H1 (cell line): ENCODE measurements around the gene NCAM1. TPM values are rescaled to one million over a fixed set of nuclear protein-coding genes. Genes with fewer than 3 reads are reported as not detected.

ENCODE experiments used
- EZH2 ChIP-seq: fragments of 200-600 bp; sonication (generic); IDR thresholded peaks from 2 replicates; pipeline ENCODE4 v1.7.1; 2012; ENCODE audit warnings: low read depth, mild to moderate bottlenecking, moderate library complexity, low read length, inconsistent platforms; ENCODE audit not compliant: severe bottlenecking
- polyA plus RNA-seq, 7 experiments: library from polyadenylated mRNA; depleted of rRNA in 3 of 7; stranded (reverse) in 5 of 7; unstranded in 2 of 7; fragments of >200 nt in 5 of 7; fragments of 200-250 nt in 2 of 7; gene quantifications; 1 replicate in 5 of 7; 2 replicates in 1 of 7; 4 replicates in 1 of 7; pipeline versions ENCODE4 v1.2.1 to v1.2.3, GENCODE V29; 2011 to 2013; ENCODE audit warnings: missing spikeins in 2 of 7, mixed read lengths in 2 of 7
- total RNA-seq: library from RNA; stranded (reverse); fragmentation: NEBNext Ultra II Directional; extraction: Animal tissue kit (Norgen Biotek cat#: 25700); gene quantifications from 2 replicates; pipeline ENCODE4 v1.2.1, GENCODE V29; 2021
- TF ChIP-seq, protein P1 (sequence below): IDR thresholded peaks from 2 replicates; pipeline ENCODE4 v1.6.1; 2012; ENCODE audit warnings: low read length, inconsistent platforms
- TF ChIP-seq, protein P2 (sequence below): IDR thresholded peaks from 2 replicates; pipeline ENCODE4 v1.6.1; 2012; ENCODE audit warnings: inconsistent platforms

The NCAM1 gene
- total and polyA plus RNA-seq, 2 of the 8 experiments (the other 6 are each of a cell fraction or from before 2014, with no cell fraction given) = 3.1 to 4.3 TPM

DNA sequence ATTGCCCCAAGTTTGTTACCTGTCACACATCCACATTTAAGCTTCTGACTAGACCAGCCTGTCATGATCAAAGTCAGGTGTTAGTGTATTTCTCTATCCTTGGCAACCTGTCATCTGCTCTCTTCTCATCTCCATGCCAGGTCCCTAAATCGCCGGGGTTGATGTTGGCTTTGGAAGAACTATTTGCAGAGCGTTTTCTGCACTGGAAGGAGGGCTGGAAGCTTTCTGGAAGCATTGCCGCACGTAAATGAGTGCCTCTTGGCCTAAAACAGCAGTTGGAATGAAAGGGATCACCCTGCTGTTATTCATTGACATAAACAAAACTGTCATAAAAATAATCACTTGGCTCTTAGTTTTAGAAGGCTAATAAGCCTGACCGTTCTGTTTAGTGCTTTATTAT, 354.6 kb downstream of the NCAM1 start (continued):
- TF ChIP-seq, protein P1, sequence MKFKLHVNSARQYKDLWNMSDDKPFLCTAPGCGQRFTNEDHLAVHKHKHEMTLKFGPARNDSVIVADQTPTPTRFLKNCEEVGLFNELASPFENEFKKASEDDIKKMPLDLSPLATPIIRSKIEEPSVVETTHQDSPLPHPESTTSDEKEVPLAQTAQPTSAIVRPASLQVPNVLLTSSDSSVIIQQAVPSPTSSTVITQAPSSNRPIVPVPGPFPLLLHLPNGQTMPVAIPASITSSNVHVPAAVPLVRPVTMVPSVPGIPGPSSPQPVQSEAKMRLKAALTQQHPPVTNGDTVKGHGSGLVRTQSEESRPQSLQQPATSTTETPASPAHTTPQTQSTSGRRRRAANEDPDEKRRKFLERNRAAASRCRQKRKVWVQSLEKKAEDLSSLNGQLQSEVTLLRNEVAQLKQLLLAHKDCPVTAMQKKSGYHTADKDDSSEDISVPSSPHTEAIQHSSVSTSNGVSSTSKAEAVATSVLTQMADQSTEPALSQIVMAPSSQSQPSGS = no peak
- TF ChIP-seq EZH2 = no peak
- TF ChIP-seq, protein P2, sequence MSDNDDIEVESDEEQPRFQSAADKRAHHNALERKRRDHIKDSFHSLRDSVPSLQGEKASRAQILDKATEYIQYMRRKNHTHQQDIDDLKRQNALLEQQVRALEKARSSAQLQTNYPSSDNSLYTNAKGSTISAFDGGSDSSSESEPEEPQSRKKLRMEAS = no peak
- TF ChIP-seq, all 59 proteins: peak for 0
